Measurements from ENCODE around the gene DHCR7.

Gene DHCR7

GRCh38 chr11:71435278-71435951, 12.8 kb downstream of the DHCR7 start:
- Histone ChIP-seq H3K9me3 (ENCODE audit: severe bottlenecking) (no peaks in the 10 kb centered on the region), H3K36me3 (ENCODE audit: low read depth) (peaks cover 60% of the 10 kb centered on the region), H3K27ac (ENCODE audit: poor library complexity, severe bottlenecking) (no peak overlapping the region), H3K27me3 (ENCODE audit: insufficient read depth, poor library complexity, severe bottlenecking) (no peaks in the 10 kb centered on the region), H3K4me1 (ENCODE audit: insufficient read depth, poor library complexity, severe bottlenecking) (no peaks in the 10 kb centered on the region), H3K4me3 (ENCODE audit: severe bottlenecking) (no peak overlapping the region)
- ATAC-seq (ENCODE audit: low read depth) (no peak), DNase-seq (ENCODE audit: low spot score) (no peak)
- TF ChIP-seq CTCF (IDR thresholded peaks at IDR 0.05; ENCODE audit: poor library complexity, severe bottlenecking) = no peak

GRCh38 chr11:71434576-71435130, 13.5 kb downstream of the DHCR7 start:
- H3K27me3 ChIP-seq (ENCODE audit: insufficient read depth, poor library complexity, severe bottlenecking) = no peaks in the 10 kb centered on the region
- ATAC-seq (ENCODE audit: low read depth) = no peak
- peak; percentile 50 for DNase-seq (ENCODE audit: low spot score)
- peaks cover 53% of the 10 kb centered on the region for H3K36me3 ChIP-seq (ENCODE audit: low read depth)
- no peak overlapping the region for H3K27ac ChIP-seq (ENCODE audit: poor library complexity, severe bottlenecking)
- H3K9me3 ChIP-seq (ENCODE audit: severe bottlenecking) = no peaks in the 10 kb centered on the region
- TF ChIP-seq CTCF (IDR thresholded peaks at IDR 0.05; ENCODE audit: poor library complexity, severe bottlenecking) = no peak
- no peak overlapping the region for H3K4me3 ChIP-seq (ENCODE audit: severe bottlenecking)
- no peaks in the 10 kb centered on the region for H3K4me1 ChIP-seq (ENCODE audit: insufficient read depth, poor library complexity, severe bottlenecking)

DNA sequence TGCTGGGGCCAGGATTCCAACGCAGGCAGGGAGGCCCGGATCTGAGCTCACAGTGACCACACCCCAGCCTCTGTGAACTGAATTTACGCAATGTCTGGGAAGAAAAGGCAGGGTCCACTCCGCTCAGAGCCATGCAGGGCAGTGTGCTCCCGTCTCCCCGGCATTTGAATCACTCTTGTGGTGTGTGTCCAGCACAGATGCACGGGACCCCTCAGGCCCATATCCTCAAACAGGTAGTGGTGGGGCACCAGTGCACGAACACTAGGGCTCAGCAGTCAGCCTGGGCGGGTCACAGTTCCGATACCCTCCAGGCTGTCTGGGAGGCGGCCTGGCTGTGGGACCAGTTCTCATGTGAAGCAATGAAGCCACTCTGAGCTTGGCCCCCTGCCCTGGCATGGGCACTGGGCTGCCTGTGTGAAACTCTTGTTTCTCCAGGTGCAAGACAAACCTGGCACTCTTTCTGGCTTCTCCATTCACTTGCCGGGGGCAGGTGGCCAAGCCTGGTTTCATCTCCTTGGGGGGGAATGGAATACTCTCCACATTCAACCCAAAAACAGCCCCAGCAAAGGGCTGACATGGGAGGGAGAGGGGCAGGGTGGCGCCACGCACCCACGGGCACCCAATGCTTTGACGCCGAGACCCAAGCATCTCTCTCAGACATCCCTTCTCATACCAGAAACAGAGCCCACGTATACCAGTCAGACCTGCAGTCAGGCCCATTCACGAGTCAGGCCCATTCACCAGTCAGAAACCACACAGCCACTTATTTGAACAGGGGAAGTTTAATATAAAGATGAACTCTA, 14.3 kb downstream of the DHCR7 start:
- peak; percentile 71 for ATAC-seq (ENCODE audit: low read depth)
- no peaks in the 10 kb centered on the region for H3K4me1 ChIP-seq (ENCODE audit: insufficient read depth, poor library complexity, severe bottlenecking)

GRCh38 chr11:71432761-71433647, 15.2 kb downstream of the DHCR7 start:
- ATAC-seq (ENCODE audit: low read depth) (peak; percentile 7; the same call in 2 of the 3 replicates), DNase-seq (ENCODE audit: low spot score) (no peak)
- Histone ChIP-seq H3K9me3 (ENCODE audit: severe bottlenecking) (no peaks in the 10 kb centered on the region), H3K27me3 (ENCODE audit: insufficient read depth, poor library complexity, severe bottlenecking) (no peaks in the 10 kb centered on the region), H3K27ac (ENCODE audit: poor library complexity, severe bottlenecking) (no peak overlapping the region), H3K4me1 (ENCODE audit: insufficient read depth, poor library complexity, severe bottlenecking) (no peaks in the 10 kb centered on the region), H3K36me3 (ENCODE audit: low read depth) (peaks cover 37% of the 10 kb centered on the region), H3K4me3 (ENCODE audit: severe bottlenecking) (no peak overlapping the region)
- no peak for TF ChIP-seq CTCF (IDR thresholded peaks at IDR 0.05; ENCODE audit: poor library complexity, severe bottlenecking)

More for the DNA sequence above, 14.3 kb downstream of the DHCR7 start:
- DNase-seq (ENCODE audit: low spot score) = peak; percentile 5
- no peaks in the 10 kb centered on the region for H3K27me3 ChIP-seq (ENCODE audit: insufficient read depth, poor library complexity, severe bottlenecking)
- TF ChIP-seq CTCF (IDR thresholded peaks at IDR 0.05; ENCODE audit: poor library complexity, severe bottlenecking) = no peak
- no peaks in the 10 kb centered on the region for H3K9me3 ChIP-seq (ENCODE audit: severe bottlenecking)
- no peak overlapping the region for H3K4me3 ChIP-seq (ENCODE audit: severe bottlenecking)
- H3K36me3 ChIP-seq (ENCODE audit: low read depth) = peaks cover 45% of the 10 kb centered on the region
- H3K27ac ChIP-seq (ENCODE audit: poor library complexity, severe bottlenecking) = no peak overlapping the region
